Thymus (tissue), 11 donors: Measurements from ENCODE around the gene SCN4B. TPM values are rescaled to one million over a fixed set of nuclear protein-coding genes. Genes with fewer than 3 reads are reported as not detected.

Experiments
- DNase-seq, 9 donors: peaks; one replicate each; pipeline ENCODE4 v3.0.0-alpha.2; 2013; ENCODE audit warnings: low spot score in 9 of 9, low read depth in 6 of 9, missing footprints in 1 of 9
- H3K27ac ChIP-seq, 2 donors: one replicate each; pipeline ENCODE4 v1.5.1; 2013; ENCODE audit warnings: control low read depth in 1 of 2, low read depth in 1 of 2, low read length in 1 of 2, mild to moderate bottlenecking in 1 of 2, moderate library complexity in 1 of 2
- H3K27me3 ChIP-seq, 2 donors: one replicate each; pipeline ENCODE4 v1.5.1; 2013; ENCODE audit warnings: low read length in 1 of 2; ENCODE audit not compliant: control insufficient read depth in 2 of 2, insufficient read depth in 1 of 2
- H3K36me3 ChIP-seq, 2 donors: one replicate each; pipeline ENCODE4 v1.5.1; 2013; ENCODE audit warnings: low read length in 1 of 2, mild to moderate bottlenecking in 1 of 2, moderate library complexity in 1 of 2; ENCODE audit not compliant: control insufficient read depth in 2 of 2, insufficient read depth in 2 of 2
- H3K4me1 ChIP-seq, 2 donors: one replicate each; pipeline ENCODE4 v1.5.1; 2013; ENCODE audit warnings: low read length in 2 of 2; ENCODE audit not compliant: control insufficient read depth in 2 of 2, insufficient read depth in 2 of 2
- H3K4me3 ChIP-seq, 2 donors: one replicate each; pipeline ENCODE4 v1.5.1; 2013; ENCODE audit warnings: low read length in 2 of 2, control low read depth in 1 of 2, mild to moderate bottlenecking in 1 of 2
- H3K9me3 ChIP-seq, 2 donors: one replicate each; pipeline ENCODE4 v1.5.1; 2013; ENCODE audit warnings: low read length in 1 of 2, mild to moderate bottlenecking in 1 of 2; ENCODE audit not compliant: control insufficient read depth in 2 of 2, insufficient read depth in 1 of 2
- WGBS: extraction: QIAGEN DNeasy Blood & Tissue Kit; methylation state at CpG from one replicate; pipeline ENCODE4 v1.1.7; 2013; 5-methylcytosine and 5-hydroxymethylcytosine counted together
- polyA plus RNA-seq: library from polyadenylated mRNA; stranded (reverse); fragments of 200-250 nt; gene quantifications from one replicate; pipeline ENCODE4 v1.2.3, GENCODE V29; 2013
- total RNA-seq: library from RNA; stranded (reverse); fragments of 120-200 nt; gene quantifications from one replicate; pipeline ENCODE4 v1.2.4, GENCODE V29; 2013
- donor health status: healthy.

The SCN4B gene
- total and polyA plus RNA-seq, 2 donors: 1.3 to 2.1 TPM

GRCh38 chr11:118142809-118143208, 9.8 kb downstream of the SCN4B start:
- Histone ChIP-seq H3K36me3 (no peaks in the 10 kb centered on the region), H3K9me3 (peaks cover 0 to 3% of the 10 kb centered on the region in 2 donors), H3K4me3 (no peak overlapping the region), H3K27ac (no peak overlapping the region), H3K27me3 (peaks cover 26 to 75% of the 10 kb centered on the region in 2 donors), H3K4me1 (peaks cover 0 to 8% of the 10 kb centered on the region in 2 donors)
- peak in 1 of 9 donors; percentile 19 for DNase-seq
- WGBS: 32% methylated on average over 6 of the region's 6 CpGs

GRCh38 chr11:118142081-118142480, 10.5 kb downstream of the SCN4B start:
- no peaks in the 10 kb centered on the region for H3K36me3 ChIP-seq
- 70% methylated on average over 2 of the region's 2 CpGs for WGBS
- H3K27ac ChIP-seq: no peak overlapping the region
- DNase-seq: no peak
- H3K4me1 ChIP-seq: peaks cover 0 to 8% of the 10 kb centered on the region in 2 donors
- peaks cover 20 to 72% of the 10 kb centered on the region in 2 donors for H3K27me3 ChIP-seq
- no peak overlapping the region for H3K4me3 ChIP-seq
- peaks cover 0 to 3% of the 10 kb centered on the region in 2 donors for H3K9me3 ChIP-seq

- no peaks in the 10 kb centered on the region for H3K4me1 ChIP-seq
- no peak for DNase-seq
- peaks cover 0 to 3% of the 10 kb centered on the region in 2 donors for H3K9me3 ChIP-seq
- WGBS: 64% methylated on average over 1 of the region's 1 CpG
- H3K27me3 ChIP-seq: peaks cover 2 to 59% of the 10 kb centered on the region in 2 donors
- no peaks in the 10 kb centered on the region for H3K36me3 ChIP-seq
- no peak overlapping the region for H3K27ac ChIP-seq
- no peak overlapping the region for H3K4me3 ChIP-seq
These were observed 13.0 kb downstream of the SCN4B start for GRCh38 chr11:118139578-118139977.

GRCh38 chr11:118138839-118139420, 13.7 kb downstream of the SCN4B start:
- no peaks in the 10 kb centered on the region for H3K4me1 ChIP-seq
- no peak for DNase-seq
- H3K27me3 ChIP-seq: peaks cover 0 to 53% of the 10 kb centered on the region in 2 donors
- H3K36me3 ChIP-seq: no peaks in the 10 kb centered on the region
- 87% methylated on average over 10 of the region's 10 CpGs for WGBS
- no peak overlapping the region for H3K4me3 ChIP-seq
- H3K27ac ChIP-seq: no peak overlapping the region
- H3K9me3 ChIP-seq: peaks cover 0 to under 1% of the 10 kb centered on the region in 2 donors

GRCh38 chr11:118136801-118137200, 15.8 kb downstream of the SCN4B start:
- Histone ChIP-seq H3K36me3 (no peaks in the 10 kb centered on the region), H3K9me3 (no peaks in the 10 kb centered on the region), H3K4me3 (no peak overlapping the region), H3K27me3 (peaks cover 0 to 37% of the 10 kb centered on the region in 2 donors), H3K4me1 (no peaks in the 10 kb centered on the region), H3K27ac (no peak overlapping the region)
- 95% methylated on average over 10 of the region's 10 CpGs for WGBS
- no peak for DNase-seq

GRCh38 chr11:118136341-118136740, 16.3 kb downstream of the SCN4B start:
- DNase-seq: no peak
- no peak overlapping the region for H3K27ac ChIP-seq
- no peaks in the 10 kb centered on the region for H3K9me3 ChIP-seq
- H3K27me3 ChIP-seq: peaks cover 0 to 36% of the 10 kb centered on the region in 2 donors
- no peak overlapping the region for H3K4me3 ChIP-seq
- no peaks in the 10 kb centered on the region for H3K4me1 ChIP-seq
- 95% methylated on average over 2 of the region's 2 CpGs for WGBS
- H3K36me3 ChIP-seq: no peaks in the 10 kb centered on the region

GRCh38 chr11:118135796-118136165, 16.8 kb downstream of the SCN4B start:
- no peaks in the 10 kb centered on the region for H3K9me3 ChIP-seq
- no peak for DNase-seq
- H3K36me3 ChIP-seq: no peaks in the 10 kb centered on the region
- peaks cover 0 to 30% of the 10 kb centered on the region in 2 donors for H3K27me3 ChIP-seq
- WGBS: 93% methylated on average over 4 of the region's 5 CpGs
- H3K27ac ChIP-seq: no peak overlapping the region
- H3K4me1 ChIP-seq: no peaks in the 10 kb centered on the region
- no peak overlapping the region for H3K4me3 ChIP-seq

- no peaks in the 10 kb centered on the region for H3K36me3 ChIP-seq
- no peak for DNase-seq
- no peaks in the 10 kb centered on the region for H3K9me3 ChIP-seq
- H3K27me3 ChIP-seq: peaks cover 0 to 27% of the 10 kb centered on the region in 2 donors
- H3K4me3 ChIP-seq: no peak overlapping the region
- H3K4me1 ChIP-seq: no peaks in the 10 kb centered on the region
- WGBS: 85% methylated on average over 7 of the region's 7 CpGs
- no peak overlapping the region for H3K27ac ChIP-seq
These were observed 17.4 kb downstream of the SCN4B start for GRCh38 chr11:118135051-118135795.

- Histone ChIP-seq H3K4me1 (no peaks in the 10 kb centered on the region), H3K36me3 (no peaks in the 10 kb centered on the region), H3K9me3 (no peaks in the 10 kb centered on the region), H3K4me3 (no peak overlapping the region), H3K27ac (no peak overlapping the region), H3K27me3 (peaks cover 0 to 20% of the 10 kb centered on the region in 2 donors)
- WGBS: 98% methylated on average over 10 of the region's 10 CpGs
- DNase-seq: no peak
These were observed 18.8 kb downstream of the SCN4B start for GRCh38 chr11:118133816-118134215.
